Iris pigment epithelial cell (primary cell): ENCODE measurements around the gene RRBP1.
A peak's percentile ranks its signal among the peaks of the same experiment; 100 is the strongest.

ENCODE experiments used
- DNase-seq: peaks from one replicate; pipeline ENCODE4 v3.0.0-alpha.2; 2011; ENCODE audit warnings: low read depth

Gene RRBP1

GRCh38 chr20:17682103-17682888 lies at the start of gene RRBP1:
Gene RRBP1, minus strand, starts transcription at chr20:17682242. Its CDS starts 21,735 bp downstream, at chr20:17660507.
- peak; percentile 98 for DNase-seq

- DNase-seq: no peak
These were observed 49.2 kb upstream of the RRBP1 start for GRCh38 chr20:17731233-17731632.

GRCh38 chr20:17730071-17730470 lies 48.0 kb upstream of the RRBP1 start:
- no peak for DNase-seq

- DNase-seq: no peak
These were observed 46.0 kb upstream of the RRBP1 start for GRCh38 chr20:17728074-17728473.

- no peak for DNase-seq
These were observed 45.3 kb upstream of the RRBP1 start for GRCh38 chr20:17727351-17727750.

- DNase-seq: no peak
These were observed 44.9 kb upstream of the RRBP1 start for GRCh38 chr20:17726902-17727301.

GRCh38 chr20:17725094-17725835 lies 43.2 kb upstream of the RRBP1 start:
- DNase-seq: no peak

- no peak for DNase-seq
These were observed 41.3 kb upstream of the RRBP1 start for GRCh38 chr20:17723301-17723691.

- no peak for DNase-seq
These were observed 40.7 kb upstream of the RRBP1 start for GRCh38 chr20:17722493-17723300.

- DNase-seq: peak; percentile 10
These were observed 39.9 kb upstream of the RRBP1 start for GRCh38 chr20:17721802-17722486.

GRCh38 chr20:17720755-17721154 lies 38.7 kb upstream of the RRBP1 start:
- no peak for DNase-seq

GRCh38 chr20:17716331-17716730 lies 34.3 kb upstream of the RRBP1 start:
- no peak for DNase-seq

- DNase-seq: no peak
These were observed 33.0 kb upstream of the RRBP1 start for GRCh38 chr20:17715075-17715474.

- no peak for DNase-seq
These were observed 32.6 kb upstream of the RRBP1 start for GRCh38 chr20:17714597-17714996.

GRCh38 chr20:17712708-17713107 lies 30.7 kb upstream of the RRBP1 start:
- DNase-seq: no peak

- no peak for DNase-seq
These were observed 30.2 kb upstream of the RRBP1 start for GRCh38 chr20:17712201-17712600.

GRCh38 chr20:17711267-17711627 lies 29.2 kb upstream of the RRBP1 start:
- DNase-seq: no peak

GRCh38 chr20:17710379-17711266 lies 28.6 kb upstream of the RRBP1 start:
- DNase-seq: peak; percentile 12

- DNase-seq: no peak
These were observed 27.6 kb upstream of the RRBP1 start for GRCh38 chr20:17709361-17710293.
